ENCODE data around the gene ARHGAP12.
A peak's percentile ranks its signal among the peaks of the same experiment; 100 is the strongest.

The ARHGAP12 gene

DNA sequence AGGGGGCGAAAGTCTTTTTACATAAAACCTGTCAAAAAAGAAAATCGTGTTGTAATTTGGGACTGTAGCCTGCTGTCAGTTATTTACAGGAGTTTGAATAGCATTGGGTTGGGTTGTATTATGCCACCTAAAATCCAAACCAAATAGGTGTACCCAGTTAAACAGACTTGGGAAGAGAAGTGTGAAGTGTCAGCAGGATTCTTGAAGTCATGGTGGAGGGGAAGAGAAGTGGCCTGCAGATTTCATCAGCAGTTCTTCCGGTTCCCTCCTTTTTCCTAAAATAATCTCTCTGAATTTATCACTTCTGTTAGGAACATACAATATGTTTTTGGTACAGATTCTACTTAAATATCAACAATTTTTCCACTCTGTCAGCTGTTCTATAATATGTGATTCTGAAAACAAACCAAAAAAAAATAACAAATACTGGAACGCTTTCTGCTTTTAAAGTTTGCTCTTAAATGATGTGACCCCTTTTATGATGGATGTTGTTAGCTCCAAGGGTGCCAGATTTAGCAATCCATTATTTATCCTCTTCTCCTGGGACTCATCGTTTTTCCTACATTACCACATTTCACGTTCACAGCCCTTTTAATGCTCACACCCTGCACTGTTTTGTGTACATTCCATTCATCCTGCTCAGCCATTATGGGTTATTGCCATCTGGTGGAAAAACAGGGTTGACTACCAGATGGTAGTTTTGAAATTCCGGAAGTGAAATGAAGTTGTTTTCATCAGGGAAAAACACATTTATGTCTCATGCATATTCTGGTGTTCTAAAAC is 18.7 kb upstream of the ARHGAP12 start:
- no peak for DNase-seq

DNA sequence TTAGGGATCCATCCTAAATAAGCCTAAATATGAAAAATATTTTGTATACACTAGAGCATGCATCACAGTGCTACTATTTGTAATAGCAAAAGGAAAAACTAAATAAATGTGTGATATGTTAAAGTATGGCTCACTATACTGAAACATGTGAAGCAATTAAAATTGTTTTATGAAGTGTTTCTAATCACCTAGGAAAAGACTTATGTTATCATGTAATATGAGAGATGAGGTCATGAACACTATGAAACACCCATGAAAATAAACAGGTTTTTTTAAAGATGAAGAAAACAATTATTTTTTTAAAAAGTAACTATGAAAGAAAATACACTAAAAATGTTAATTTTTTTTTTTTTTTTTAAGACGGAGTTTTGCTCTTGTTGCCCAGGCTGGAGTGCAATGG is 16.8 kb upstream of the ARHGAP12 start:
- DNase-seq: no peak

DNA sequence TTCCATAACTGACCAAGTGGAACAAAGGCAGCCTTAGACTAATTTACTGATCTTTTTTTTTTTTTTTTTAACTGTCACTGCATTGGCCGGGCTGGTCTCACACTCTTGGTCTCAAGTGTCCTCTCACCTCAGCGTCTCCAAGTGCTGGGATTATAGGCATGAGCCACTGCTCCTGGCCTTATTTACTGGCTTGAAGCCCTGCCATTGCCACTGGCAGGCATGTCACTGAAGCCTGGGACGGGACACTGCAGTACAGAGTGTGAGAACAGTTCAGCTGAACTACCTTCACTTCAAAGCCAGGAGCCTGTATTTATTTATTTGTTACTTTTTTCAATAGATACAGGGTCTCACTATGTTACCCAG is 15.4 kb upstream of the ARHGAP12 start:
- DNase-seq: no peak

DNA sequence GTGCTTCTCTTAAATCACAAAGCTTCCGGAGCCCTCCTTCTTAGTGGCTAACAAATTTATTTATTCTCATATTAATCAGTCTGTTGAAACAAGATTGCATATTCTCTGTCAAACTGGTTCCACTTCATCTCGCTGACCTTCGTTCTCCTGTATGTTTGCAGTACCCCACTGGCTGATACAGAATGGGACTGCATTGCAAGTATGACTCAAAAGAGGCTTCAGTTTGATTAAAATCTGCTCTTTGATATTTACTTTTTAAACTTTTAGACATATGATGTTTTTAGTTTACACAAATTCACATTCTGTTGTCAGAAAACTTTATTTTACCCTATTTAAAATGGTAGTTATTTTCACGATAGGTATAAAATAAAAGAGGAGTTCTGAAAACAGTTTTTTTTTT is 14.3 kb upstream of the ARHGAP12 start:
- DNase-seq: no peak

DNA sequence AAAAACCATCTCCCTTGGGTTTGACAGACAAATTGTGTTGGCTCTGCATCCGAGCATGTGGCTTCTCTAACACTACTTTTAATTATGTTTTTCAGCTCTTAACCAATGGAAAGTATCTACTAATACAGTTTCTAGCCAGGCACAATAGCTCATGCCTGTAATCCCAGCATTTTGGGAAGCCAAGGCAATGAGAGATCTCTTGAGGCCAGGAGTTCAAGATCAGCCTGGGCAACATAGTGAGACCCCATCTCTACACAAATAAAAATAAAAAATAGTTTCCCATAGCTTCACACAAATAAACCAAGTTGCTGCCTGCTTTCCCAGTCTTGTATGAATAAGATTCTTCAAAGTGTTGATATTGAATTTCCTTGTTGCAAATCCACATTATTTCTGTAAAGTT is 13.8 kb upstream of the ARHGAP12 start:
- no peak for DNase-seq

- no peak for DNase-seq
Measured at GRCh38 chr10:31940839-31941653, 12.4 kb upstream of the ARHGAP12 start.

GRCh38 chr10:31939797-31940708 is 11.4 kb upstream of the ARHGAP12 start:
- no peak for DNase-seq

GRCh38 chr10:31937371-31937770 is 8.7 kb upstream of the ARHGAP12 start:
- no peak for DNase-seq

DNA sequence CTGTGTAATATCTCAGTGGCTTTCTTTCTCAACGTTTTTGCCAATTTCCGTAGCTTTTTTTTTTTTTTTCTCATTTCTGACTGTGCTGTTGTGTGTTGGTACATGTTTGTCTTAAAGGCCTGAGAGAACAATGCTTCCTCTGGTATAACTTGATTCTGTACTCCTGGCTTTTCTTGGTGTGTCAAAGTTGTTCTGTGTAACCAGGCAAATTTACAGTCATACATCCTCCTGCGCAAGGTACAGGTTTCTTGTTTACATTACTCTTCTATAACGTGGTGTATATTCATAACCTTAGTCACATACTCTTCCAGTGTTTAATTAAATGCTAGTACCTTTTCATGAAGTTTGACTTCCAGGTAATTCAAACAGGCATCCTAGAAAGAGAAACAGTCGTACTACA is 8.3 kb upstream of the ARHGAP12 start:
- no peak for DNase-seq

- no peak for DNase-seq
Measured at GRCh38 chr10:31936086-31936485, 7.5 kb upstream of the ARHGAP12 start.

DNA sequence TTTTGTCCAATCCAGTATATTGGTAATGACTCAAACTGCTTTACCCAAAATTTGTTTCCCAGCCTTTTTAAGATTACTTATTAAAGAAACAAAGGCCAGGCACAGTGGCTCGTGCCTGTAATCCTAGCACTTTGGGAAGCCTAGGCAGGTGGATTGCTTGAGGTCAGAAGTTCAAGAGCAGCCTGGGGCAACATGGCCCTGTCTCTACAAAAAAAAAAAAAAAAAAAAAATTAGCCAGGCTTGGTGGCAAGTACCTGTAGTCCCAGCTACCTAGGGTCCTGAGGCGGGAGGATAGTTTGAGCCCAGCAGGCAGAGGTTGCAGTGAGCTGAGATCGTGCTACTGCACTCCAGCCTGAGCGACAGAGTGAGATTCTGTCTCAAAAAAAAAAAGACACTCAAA is 7.0 kb upstream of the ARHGAP12 start:
- no peak for DNase-seq

DNA sequence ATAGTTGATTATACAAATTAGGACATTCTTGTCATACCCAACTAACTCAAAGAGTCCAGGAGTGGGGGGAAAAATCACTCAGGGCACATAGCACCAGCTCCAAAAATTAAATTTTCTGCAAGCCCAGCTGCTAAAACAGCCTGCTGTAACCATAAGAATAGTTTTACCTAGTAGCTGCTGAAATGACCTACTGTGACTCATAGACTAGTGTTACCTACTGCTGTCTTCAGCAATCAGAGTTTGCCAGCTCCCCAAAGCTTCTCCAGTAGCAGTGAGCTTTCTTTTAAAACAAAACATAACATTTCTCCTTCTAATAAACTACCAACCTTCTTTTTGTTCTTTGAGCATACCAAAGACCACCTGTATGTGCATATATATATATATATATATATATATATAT is 4.2 kb upstream of the ARHGAP12 start:
- no peak for DNase-seq

- DNase-seq: no peak
Measured at GRCh38 chr10:31930856-31931255, 2.2 kb upstream of the ARHGAP12 start.

DNA sequence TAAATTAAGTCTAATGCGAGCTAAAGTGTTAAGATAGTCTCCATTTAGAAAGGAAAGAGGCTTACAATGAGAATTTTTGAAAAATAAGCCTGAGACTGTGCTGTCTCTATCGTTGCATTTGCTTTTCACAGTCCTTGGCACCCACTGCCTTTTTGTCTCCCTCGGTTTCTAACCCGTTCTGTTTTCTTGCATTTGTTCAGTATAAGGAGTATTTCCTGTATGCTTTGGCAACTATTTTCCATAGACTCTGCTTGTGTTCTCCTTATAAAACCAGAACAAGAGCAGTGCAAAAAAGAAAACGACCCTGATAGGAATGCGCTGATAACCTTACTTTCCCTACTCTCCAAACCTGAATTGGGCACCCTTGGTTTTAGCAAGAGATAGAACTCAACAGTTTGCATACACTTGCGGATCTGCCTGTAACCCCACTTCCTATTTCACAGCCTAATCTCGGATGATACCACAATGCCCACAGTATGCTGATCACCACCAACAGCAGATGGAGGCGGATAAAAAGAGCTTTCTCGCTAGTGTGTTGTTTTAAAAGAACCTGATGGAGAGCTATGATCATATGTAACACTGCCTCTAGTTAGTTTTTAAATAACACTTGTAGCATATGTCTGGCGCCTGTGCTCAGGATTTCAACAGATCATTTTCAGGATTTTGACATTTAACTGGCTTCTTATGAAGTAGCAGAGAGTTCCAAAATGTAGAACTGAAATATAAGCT is 1.6 kb upstream of the ARHGAP12 start:
- DNase-seq: peak; percentile 27

DNA sequence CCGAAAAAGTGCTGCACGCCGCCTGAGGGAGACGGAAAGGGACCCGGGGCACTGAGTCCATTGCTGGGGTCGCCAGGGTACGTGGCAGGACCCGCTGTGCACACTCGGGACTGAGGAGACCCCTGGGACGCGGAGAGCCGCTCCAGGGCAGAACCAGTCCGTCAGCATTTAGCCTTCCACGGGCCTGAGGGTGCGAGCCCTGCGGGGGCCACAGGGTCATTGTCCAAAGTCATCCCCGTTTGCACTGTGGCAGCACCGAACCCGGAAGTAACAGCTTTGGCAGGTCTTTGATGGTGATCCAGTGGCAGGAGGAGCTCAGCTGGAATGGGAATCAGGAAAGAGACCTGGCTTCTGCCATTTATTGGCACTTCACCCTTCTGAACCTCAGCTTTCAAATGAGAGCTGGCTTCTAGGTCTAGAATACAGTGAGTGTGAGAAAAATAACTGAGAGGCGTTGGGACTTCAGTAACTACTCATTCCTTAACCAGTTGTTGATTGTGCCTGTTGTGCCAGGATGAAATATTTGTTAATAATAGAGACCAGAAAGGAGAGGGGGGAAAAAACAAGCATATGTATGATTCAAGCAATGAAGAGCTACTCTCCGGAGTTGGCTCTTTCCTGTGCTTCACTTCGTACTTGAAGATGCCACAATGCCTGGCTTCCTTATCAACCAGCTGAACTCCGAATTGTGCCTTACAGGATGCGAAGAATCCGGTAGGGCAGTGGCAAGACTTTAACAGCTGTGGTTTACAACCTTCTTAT is 811 bp upstream of the ARHGAP12 start:
- DNase-seq: peak; percentile 26

- peak; percentile 57 for DNase-seq
Measured at GRCh38 chr10:31927884-31928548, 615 bp downstream of the ARHGAP12 start.

DNA sequence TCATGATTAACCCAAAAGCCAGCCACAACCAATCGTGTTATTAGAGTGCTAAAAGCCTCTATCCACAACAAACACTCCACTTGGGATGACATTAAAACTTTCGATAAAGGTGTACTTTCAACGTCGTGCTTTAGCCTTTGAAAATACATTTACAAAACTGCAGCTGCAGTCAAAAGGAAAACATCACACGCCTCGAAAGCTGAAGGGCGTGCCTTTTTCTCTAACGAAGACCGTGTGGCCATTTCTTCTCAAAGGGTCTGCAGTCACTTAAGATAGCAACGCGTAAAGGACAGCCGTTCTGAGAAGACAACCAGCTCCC is 1.1 kb downstream of the ARHGAP12 start:
- DNase-seq: no peak

GRCh38 chr10:31926765-31927564 is 1.7 kb downstream of the ARHGAP12 start:
- no peak for DNase-seq

- no peak for DNase-seq
Measured at GRCh38 chr10:31926160-31926559, 2.5 kb downstream of the ARHGAP12 start.

GRCh38 chr10:31924833-31925232 is 3.8 kb downstream of the ARHGAP12 start:
- DNase-seq: no peak

GRCh38 chr10:31923389-31923788 is 5.2 kb downstream of the ARHGAP12 start:
- no peak for DNase-seq
